ENCODE measurements around the gene KLK6. TPM values are rescaled to one million over a fixed set of nuclear protein-coding genes. Genes with fewer than 3 reads are reported as not detected.

The KLK6 gene
- total RNA-seq, 1 donor from 2014 or later: 5.0 TPM

DNA sequence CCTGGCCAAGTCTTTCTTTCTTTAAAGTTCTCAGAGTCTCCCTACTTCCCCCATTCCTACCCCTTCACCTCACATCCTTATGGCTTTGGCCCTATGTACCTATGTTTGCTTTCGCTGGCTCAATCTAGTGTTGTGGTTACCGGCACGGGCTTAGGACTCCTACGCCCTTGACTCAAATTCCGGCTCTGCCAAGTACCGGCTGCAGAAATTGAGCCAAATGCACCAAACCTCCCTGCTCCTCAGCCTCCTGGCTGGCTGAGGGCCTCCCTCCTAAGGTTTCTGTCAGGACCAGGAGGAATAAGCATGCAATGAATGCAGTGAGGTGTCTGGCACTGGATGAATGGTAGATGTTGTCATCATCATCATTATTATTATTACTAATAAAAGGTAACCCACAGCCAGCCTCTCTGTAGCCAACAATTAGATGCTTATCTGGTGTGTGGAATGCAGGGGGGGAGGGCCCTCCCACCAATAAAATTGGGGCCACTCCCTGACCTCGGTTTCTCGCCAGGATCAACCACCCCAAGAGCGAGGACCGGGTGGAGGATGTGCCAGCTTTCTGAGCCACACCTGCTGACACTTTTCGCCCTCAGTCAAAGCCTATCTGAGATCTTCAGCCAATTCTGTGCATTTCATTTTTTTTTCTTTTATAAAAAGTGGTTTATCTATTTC lies 37.2 kb downstream of the KLK6 start:
- Mint-ChIP-seq H3K9me3 (no peaks in the 10 kb centered on the region), H3K4me1 (ENCODE audit: unreplicated experiment) (no peaks in the 10 kb centered on the region), H3K27ac (no peak overlapping the region), H3K36me3 (no peaks in the 10 kb centered on the region), H3K4me3 (no peak overlapping the region), H3K27me3 (peaks cover 38% of the 10 kb centered on the region)
- DNase-seq (ENCODE audit: extremely low spot score, unreplicated experiment): no peak
- TF ChIP-seq, protein P1, sequence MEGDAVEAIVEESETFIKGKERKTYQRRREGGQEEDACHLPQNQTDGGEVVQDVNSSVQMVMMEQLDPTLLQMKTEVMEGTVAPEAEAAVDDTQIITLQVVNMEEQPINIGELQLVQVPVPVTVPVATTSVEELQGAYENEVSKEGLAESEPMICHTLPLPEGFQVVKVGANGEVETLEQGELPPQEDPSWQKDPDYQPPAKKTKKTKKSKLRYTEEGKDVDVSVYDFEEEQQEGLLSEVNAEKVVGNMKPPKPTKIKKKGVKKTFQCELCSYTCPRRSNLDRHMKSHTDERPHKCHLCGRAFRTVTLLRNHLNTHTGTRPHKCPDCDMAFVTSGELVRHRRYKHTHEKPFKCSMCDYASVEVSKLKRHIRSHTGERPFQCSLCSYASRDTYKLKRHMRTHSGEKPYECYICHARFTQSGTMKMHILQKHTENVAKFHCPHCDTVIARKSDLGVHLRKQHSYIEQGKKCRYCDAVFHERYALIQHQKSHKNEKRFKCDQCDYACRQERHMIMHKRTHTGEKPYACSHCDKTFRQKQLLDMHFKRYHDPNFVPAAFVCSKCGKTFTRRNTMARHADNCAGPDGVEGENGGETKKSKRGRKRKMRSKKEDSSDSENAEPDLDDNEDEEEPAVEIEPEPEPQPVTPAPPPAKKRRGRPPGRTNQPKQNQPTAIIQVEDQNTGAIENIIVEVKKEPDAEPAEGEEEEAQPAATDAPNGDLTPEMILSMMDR (conservative IDR thresholded peaks at IDR 0.05): no peak

DNA sequence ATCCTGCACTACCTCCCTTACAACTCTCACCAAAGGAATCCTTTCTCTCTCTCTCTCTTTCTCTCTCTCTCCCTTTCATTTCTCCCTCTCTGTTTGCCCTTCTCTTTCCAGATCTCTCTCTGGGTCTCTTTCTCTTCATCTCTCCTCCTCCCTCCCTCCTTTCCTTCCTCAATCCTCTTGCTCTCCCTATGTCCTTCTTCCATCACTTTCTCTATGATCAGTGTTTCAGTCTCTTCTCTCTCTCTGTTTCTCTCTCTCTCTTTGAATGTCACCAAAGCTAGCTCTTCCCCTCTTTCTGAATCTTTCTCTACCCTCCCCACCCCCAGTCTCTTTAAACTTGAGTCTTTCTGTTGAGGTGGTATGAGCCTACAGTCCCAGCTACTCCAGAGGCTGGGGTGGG lies 38.4 kb downstream of the KLK6 start:
- no peak for DNase-seq (ENCODE audit: extremely low spot score, unreplicated experiment)
- no peaks in the 10 kb centered on the region for H3K36me3 Mint-ChIP-seq
- H3K27ac Mint-ChIP-seq: no peak overlapping the region
- H3K27me3 Mint-ChIP-seq: peaks cover 41% of the 10 kb centered on the region
- no peaks in the 10 kb centered on the region for H3K4me1 Mint-ChIP-seq (ENCODE audit: unreplicated experiment)
- no peaks in the 10 kb centered on the region for H3K9me3 Mint-ChIP-seq
- H3K4me3 Mint-ChIP-seq: no peak overlapping the region
- TF ChIP-seq, protein P1 (conservative IDR thresholded peaks at IDR 0.05): no peak

GRCh38 chr19:50928831-50929230 lies 40.6 kb downstream of the KLK6 start:
- TF ChIP-seq, protein P1 (conservative IDR thresholded peaks at IDR 0.05): no peak
- H3K36me3 Mint-ChIP-seq: no peaks in the 10 kb centered on the region
- peaks cover 51% of the 10 kb centered on the region for H3K27me3 Mint-ChIP-seq
- H3K4me3 Mint-ChIP-seq: no peak overlapping the region
- no peak for DNase-seq (ENCODE audit: extremely low spot score, unreplicated experiment)
- H3K4me1 Mint-ChIP-seq (ENCODE audit: unreplicated experiment): no peaks in the 10 kb centered on the region
- H3K9me3 Mint-ChIP-seq: no peaks in the 10 kb centered on the region
- H3K27ac Mint-ChIP-seq: no peak overlapping the region

DNA sequence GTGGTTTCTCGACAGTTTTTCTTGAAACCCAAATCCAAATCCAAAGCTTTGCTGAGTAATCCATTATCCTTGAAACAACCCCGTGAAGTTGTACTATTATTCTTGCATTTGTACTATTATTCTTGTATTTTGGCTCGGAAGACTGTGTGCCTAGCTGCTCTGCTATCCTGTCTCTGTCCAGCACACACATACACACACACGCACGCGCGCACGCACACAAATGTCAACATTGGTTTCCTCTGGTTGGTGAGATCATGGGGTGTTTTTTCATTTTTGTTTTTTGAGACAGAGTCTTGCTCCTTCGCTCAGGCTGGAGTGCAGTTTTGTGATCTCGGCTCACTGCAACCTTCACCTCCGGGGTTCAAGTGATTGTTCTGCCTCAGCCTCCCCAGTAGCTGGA lies 43.2 kb downstream of the KLK6 start:
- no peak for DNase-seq (ENCODE audit: extremely low spot score, unreplicated experiment)
- peaks cover 50% of the 10 kb centered on the region for H3K27me3 Mint-ChIP-seq
- H3K36me3 Mint-ChIP-seq: no peaks in the 10 kb centered on the region
- TF ChIP-seq, protein P1 (conservative IDR thresholded peaks at IDR 0.05): no peak
- peaks cover 13% of the 10 kb centered on the region for H3K4me1 Mint-ChIP-seq (ENCODE audit: unreplicated experiment)
- H3K4me3 Mint-ChIP-seq: no peak overlapping the region
- no peaks in the 10 kb centered on the region for H3K9me3 Mint-ChIP-seq
- no peak overlapping the region for H3K27ac Mint-ChIP-seq

- no peak overlapping the region for H3K4me3 Mint-ChIP-seq
- peaks cover 47% of the 10 kb centered on the region for H3K27me3 Mint-ChIP-seq
- H3K36me3 Mint-ChIP-seq: no peaks in the 10 kb centered on the region
- TF ChIP-seq, protein P1 (conservative IDR thresholded peaks at IDR 0.05): no peak
- H3K9me3 Mint-ChIP-seq: no peaks in the 10 kb centered on the region
- DNase-seq (ENCODE audit: extremely low spot score, unreplicated experiment): no peak
- no peak overlapping the region for H3K27ac Mint-ChIP-seq
- H3K4me1 Mint-ChIP-seq (ENCODE audit: unreplicated experiment): peaks cover 13% of the 10 kb centered on the region
Measured at GRCh38 chr19:50925734-50926133, 43.7 kb downstream of the KLK6 start.

All from type B pancreatic cell (in vitro differentiated cells).